Measurements from ENCODE around the gene GLYATL2.

Gene GLYATL2

GRCh38 chr11:58796333-58796732 lies 48.2 kb downstream of the GLYATL2 start:
- no peak for DNase-seq

- peak; percentile 30 for DNase-seq
Measured at GRCh38 chr11:58788355-58789023, 56.0 kb downstream of the GLYATL2 start.

- DNase-seq = no peak
Measured at GRCh38 chr11:58787903-58788302, 56.6 kb downstream of the GLYATL2 start.

- no peak for DNase-seq
Measured at GRCh38 chr11:58786693-58787092, 57.8 kb downstream of the GLYATL2 start.

GRCh38 chr11:58784995-58785394 lies 59.5 kb downstream of the GLYATL2 start:
- DNase-seq = no peak
